GM21619 (cell line): Measurements from ENCODE around the gene MLX.
"Not testable (repeated sequence)": the region's sequence is repeated elsewhere in the genome, so short reads cannot be mapped to it uniquely, and the experiment has no call there.

Experiments used
- ATAC-seq: cut with Tn5 transposase; IDR thresholded peaks from one replicate; pipeline ENCODE4 v1.9.1; 2021; ENCODE audit not compliant: unreplicated experiment

MLX gene

GRCh38 chr17:42536372-42537155 is 30.3 kb upstream of the MLX start:
- ATAC-seq, result peak; percentile 57

- no peak for ATAC-seq
Observed at GRCh38 chr17:42537156-42537805, 29.6 kb upstream of the MLX start.

GRCh38 chr17:42537826-42538451 is 29.0 kb upstream of the MLX start:
- no peak for ATAC-seq

- no peak for ATAC-seq
Observed at GRCh38 chr17:42538482-42538881, 28.4 kb upstream of the MLX start.

GRCh38 chr17:42540558-42540957 is 26.3 kb upstream of the MLX start:
- not testable (repeated sequence) for ATAC-seq

- no peak for ATAC-seq
Observed at GRCh38 chr17:42541041-42541833, 25.7 kb upstream of the MLX start.

GRCh38 chr17:42543190-42544079 is 23.5 kb upstream of the MLX start:
- ATAC-seq, result no peak

- no peak for ATAC-seq
Observed at GRCh38 chr17:42544874-42545283, 22.0 kb upstream of the MLX start.

- not testable (repeated sequence) for ATAC-seq
Observed at GRCh38 chr17:42545755-42546505, 21.0 kb upstream of the MLX start.

- no peak for ATAC-seq
Observed at GRCh38 chr17:42547001-42547461, 19.9 kb upstream of the MLX start.

- no peak for ATAC-seq
Observed at GRCh38 chr17:42547698-42548069, 19.2 kb upstream of the MLX start.

GRCh38 chr17:42548070-42548837 is 18.6 kb upstream of the MLX start:
- ATAC-seq, result peak; percentile 40

GRCh38 chr17:42548993-42549755 is 17.7 kb upstream of the MLX start:
- no peak for ATAC-seq

- ATAC-seq, result not testable (repeated sequence)
Observed at GRCh38 chr17:42552736-42553135, 14.2 kb upstream of the MLX start, which contains the start of gene HSD17B1. Gene HSD17B1 (plus strand): TSS chr17:42552923. CDS start chr17:42552934, 11 bp downstream.

GRCh38 chr17:42553161-42553818 is 13.6 kb upstream of the MLX start:
- ATAC-seq, result no peak

GRCh38 chr17:42553866-42554249 is 13.0 kb upstream of the MLX start:
- ATAC-seq, result no peak
